RWPE1 (cell line): ENCODE measurements around the gene ZFP3.

Source experiments
- CTCF ChIA-PET: fragments of 350-600 bp; sonication (Branson Sonifier 250); formaldehyde crosslinking; extraction: SDS; loops from one replicate; lab custom pipeline; 2021; lab: Yijun Ruan, JAX
- POLR2A ChIA-PET: fragments of 400-600 bp; formaldehyde crosslinking; extraction: SDS; loops from one replicate; lab custom pipeline; 2020; ENCODE audit warnings: antibody characterized with exemption; ENCODE audit not compliant: low non-redundant PET; lab: Yijun Ruan, JAX
- DNase-seq: peaks from one replicate; pipeline ENCODE4 v3.0.0; 2012; ENCODE audit warnings: low spot score
- H3K27ac ChIP-seq: fragments of 450-650 bp; 2 replicates; pipeline ENCODE4 v1.5.1; 2017
- TF ChIP-seq, protein P1 (sequence below): fragments of 450-650 bp; conservative IDR thresholded peaks from 2 replicates; pipeline ENCODE4 v1.5.1; 2017; ENCODE audit warnings: low read depth, mild to moderate bottlenecking

The ZFP3 gene

DNA sequence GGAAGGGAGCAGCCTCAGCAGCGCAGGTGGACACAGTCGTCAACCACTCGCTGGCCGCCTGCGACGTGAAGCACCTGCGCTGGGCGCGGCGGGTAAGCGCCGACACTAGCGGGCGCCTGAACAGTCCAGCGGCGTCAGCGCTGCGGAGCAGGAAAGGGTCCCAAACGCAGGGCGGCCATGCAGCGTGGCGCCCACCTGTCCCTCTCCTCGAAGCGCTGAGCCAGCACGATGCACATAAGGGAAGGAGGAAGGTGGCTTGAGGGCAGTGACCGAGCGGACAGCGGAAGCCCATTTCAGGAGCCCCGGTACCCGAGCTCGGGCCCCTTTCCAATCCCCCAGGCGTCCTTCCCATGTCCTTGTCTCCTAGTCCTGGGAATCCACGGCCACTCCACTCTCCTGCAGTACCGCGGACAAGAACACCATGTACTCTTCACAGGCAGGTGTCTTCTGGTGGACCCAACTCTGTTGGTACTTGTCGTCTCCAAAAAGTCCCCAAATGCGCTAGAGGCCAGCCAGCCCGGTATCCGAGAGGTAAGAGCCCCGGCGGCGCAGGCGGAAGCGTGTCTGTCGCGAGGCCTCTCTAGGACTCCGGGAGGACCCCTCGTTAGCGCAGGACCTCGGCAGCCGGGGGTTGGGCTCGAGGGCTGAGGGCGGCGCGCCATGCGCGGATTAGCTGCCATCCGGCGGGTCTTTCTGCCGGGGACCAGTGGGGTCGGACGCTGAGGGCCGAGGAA is 19.0 kb downstream of the ZFP3 start:
- TF ChIP-seq, protein P1, sequence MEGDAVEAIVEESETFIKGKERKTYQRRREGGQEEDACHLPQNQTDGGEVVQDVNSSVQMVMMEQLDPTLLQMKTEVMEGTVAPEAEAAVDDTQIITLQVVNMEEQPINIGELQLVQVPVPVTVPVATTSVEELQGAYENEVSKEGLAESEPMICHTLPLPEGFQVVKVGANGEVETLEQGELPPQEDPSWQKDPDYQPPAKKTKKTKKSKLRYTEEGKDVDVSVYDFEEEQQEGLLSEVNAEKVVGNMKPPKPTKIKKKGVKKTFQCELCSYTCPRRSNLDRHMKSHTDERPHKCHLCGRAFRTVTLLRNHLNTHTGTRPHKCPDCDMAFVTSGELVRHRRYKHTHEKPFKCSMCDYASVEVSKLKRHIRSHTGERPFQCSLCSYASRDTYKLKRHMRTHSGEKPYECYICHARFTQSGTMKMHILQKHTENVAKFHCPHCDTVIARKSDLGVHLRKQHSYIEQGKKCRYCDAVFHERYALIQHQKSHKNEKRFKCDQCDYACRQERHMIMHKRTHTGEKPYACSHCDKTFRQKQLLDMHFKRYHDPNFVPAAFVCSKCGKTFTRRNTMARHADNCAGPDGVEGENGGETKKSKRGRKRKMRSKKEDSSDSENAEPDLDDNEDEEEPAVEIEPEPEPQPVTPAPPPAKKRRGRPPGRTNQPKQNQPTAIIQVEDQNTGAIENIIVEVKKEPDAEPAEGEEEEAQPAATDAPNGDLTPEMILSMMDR, result no peak

DNA sequence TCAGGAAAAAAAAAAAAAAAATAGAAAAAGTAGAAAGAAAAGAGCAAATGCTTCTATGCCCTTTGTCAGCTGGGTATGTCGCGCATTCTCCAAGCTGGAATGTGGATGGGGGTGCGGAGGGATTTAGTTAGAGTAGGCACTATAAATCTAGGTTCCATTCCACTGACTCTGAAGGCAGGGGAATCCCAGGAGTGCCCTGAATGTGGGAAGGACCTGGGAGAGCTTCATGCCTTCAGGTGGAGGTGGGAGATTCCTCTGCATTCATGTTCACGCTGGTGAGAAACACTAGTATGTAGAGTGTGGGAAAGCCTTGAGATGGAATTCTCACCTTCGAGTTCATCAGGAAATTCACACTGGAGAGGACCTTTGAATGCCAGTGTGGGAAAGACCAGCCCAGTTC is 21.0 kb downstream of the ZFP3 start:
- ChIA-PET POLR2A (no interaction called here), CTCF (no interaction called here)
- H3K27ac ChIP-seq, result no peak overlapping the region
- TF ChIP-seq, protein P1, result no peak
- no peak for DNase-seq

More for the DNA sequence above, 19.0 kb downstream of the ZFP3 start:
- ChIA-PET POLR2A (no interaction called here), CTCF (no interaction called here)
- H3K27ac ChIP-seq, result no peak overlapping the region
- DNase-seq, result no peak

DNA sequence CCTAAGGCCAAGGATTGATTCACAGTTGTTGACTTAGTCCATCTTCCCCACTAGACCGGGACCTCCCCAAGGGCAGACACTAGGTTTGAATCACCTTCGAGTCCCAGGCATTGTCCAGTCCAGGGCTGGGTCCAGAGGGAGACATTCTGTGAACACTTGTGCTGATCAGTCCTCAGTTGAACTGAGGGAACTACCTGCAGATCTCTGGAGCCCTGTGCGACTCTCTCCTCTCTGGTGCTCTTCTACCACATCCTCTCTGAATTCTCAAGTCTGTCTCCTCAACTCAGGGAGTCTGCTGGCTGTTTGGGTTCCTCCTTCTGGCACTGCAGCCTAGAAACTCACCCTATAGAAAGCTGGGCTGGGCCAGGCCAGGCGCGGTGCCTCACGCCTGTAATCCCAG is 22.6 kb downstream of the ZFP3 start:
- ChIA-PET POLR2A (no interaction called here), CTCF (no interaction called here)
- TF ChIP-seq, protein P1, result no peak
- H3K27ac ChIP-seq, result no peak overlapping the region
- DNase-seq, result no peak

DNA sequence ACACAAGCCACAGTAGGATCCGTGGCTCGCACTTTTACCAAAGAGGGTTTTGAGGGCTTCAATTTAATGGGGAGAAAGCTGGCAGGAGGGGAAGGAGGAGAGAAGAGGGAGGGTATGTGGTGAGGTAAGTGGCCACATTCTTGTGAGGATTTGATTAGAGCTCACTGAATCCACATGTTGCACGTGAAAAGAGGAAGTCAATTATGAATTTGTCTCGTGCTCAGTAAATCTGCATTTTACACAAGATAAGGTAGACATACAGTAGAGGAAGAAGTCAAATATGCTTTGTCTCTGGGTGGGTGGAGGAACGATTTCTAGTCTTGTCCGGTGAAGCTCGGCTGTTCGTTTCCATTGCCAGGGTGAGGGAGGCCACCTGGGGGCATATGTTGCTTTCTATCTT is 32.5 kb downstream of the ZFP3 start:
- DNase-seq, result no peak
- no peak overlapping the region for H3K27ac ChIP-seq
- TF ChIP-seq, protein P1, result no peak
- CTCF ChIA-PET, result interaction anchor here (0.6 to 0.8 kb wide), 6 partner anchors 28 to 1935 kb away, joined by 3 to 4 read pairs (median 3); no protein-coding TSS in a partner anchor
- POLR2A ChIA-PET, result interaction anchor here (0.8 kb wide), 1 partner anchor 18 kb away, joined by 4 read pairs; no protein-coding TSS in a partner anchor

DNA sequence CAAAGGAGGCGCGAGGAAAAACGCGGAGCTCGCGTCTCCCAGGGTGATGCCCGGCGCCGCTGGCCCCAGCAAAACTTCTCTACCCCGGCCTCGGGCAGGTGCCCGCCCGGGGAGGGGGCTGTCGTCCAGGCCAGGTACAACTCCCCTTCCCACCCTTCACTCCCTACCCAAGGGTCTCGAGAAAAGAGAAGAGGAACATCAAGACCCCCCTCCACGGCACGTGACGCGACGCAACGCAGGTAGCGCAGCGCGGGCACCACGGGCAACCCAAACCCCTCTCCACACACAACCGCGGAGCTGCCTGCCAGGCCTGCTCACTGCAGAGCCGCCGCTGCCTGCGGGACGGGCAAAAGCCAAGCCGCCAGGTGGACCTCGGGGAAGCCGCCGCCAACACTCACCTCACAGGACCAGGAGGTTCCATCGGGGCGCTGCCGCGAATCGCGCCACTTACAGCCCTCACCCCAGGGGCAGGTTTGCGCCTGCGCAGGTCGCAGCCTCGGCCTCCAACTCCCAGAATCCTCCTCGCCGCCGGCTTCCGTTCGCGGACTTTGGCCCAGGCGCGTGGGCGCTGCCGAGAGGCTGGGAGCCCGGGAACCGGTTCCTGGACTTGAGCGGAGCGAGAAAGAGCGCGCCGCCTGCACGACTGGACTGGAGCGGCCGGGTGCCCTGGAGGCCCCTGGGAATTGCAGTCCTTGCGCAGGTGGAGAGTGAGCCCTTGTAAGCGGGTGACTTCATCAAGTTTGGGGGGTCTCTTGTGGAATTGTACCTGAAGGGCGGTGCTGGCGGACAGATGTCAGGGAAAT is 33.3 kb downstream of the ZFP3 start, which contains the start of gene ZNF232:
Gene ZNF232 (minus strand): TSS at position 477 of the 803 bp plus-strand sequence. CDS start 56 bp downstream, at position 421.
- TF ChIP-seq, protein P1, result no peak
- POLR2A ChIA-PET, result interaction anchor here (0.8 kb wide), 1 partner anchor 19 kb away, joined by 4 read pairs; no protein-coding TSS in a partner anchor
- H3K27ac ChIP-seq, result peak within 1 kb of the TSS; percentile 76
- CTCF ChIA-PET, result interaction anchor here (0.6 to 0.8 kb wide), 5 partner anchors 39 to 1934 kb away, joined by 3 to 4 read pairs (median 3); no protein-coding TSS in a partner anchor
- DNase-seq, result peak; percentile 96
